GM21825 (cell line): ENCODE measurements around the gene RHOU.

Experiments used
- ATAC-seq: cut with Tn5 transposase; IDR thresholded peaks from one replicate; pipeline ENCODE4 v1.9.1; 2021; ENCODE audit warnings: mild to moderate bottlenecking, moderate library complexity; ENCODE audit not compliant: unreplicated experiment

Gene RHOU

GRCh38 chr1:228736844-228737445 lies 1.7 kb downstream of the RHOU start:
- no peak for ATAC-seq

DNA sequence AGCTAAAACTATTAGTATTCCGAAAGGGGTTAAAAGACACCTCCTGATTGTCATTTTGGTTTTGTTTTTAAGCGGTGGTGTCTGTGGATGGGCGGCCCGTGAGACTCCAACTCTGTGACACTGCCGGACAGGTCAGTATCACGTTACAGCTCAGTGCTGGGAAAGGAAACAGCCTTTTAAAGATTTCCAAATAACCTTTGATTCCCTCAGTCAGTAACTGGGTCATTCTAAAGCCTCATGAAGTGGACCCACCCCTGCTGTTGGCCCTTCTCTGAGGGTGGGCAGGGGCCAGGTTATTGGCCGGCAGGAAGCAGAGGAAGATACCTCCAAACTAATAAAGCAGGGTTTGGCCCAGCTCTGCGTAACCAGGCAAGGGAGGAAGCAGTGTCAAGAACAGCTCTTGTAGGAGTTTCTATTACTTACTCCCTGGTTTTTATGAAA lies 2.3 kb downstream of the RHOU start:
- no peak for ATAC-seq

DNA sequence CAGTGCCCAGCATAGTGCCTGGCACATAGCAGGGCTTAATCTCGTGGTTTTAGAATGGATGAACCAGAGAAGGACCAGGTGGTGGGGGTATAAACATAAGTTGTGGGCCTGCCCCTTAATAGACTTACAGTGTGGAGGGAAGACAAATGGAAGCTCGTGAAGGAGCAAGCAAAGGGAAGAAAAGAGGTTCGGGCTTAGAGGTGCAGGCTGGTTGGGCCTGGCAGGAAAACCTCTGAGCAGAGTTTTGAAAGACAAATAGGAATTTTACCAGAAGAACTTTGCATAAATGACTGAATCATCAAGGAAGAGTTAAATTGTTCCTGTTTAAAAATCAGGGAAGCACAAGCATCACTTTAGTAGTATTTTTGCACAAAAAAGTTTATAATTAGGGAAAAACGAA lies 4.5 kb downstream of the RHOU start:
- no peak for ATAC-seq

DNA sequence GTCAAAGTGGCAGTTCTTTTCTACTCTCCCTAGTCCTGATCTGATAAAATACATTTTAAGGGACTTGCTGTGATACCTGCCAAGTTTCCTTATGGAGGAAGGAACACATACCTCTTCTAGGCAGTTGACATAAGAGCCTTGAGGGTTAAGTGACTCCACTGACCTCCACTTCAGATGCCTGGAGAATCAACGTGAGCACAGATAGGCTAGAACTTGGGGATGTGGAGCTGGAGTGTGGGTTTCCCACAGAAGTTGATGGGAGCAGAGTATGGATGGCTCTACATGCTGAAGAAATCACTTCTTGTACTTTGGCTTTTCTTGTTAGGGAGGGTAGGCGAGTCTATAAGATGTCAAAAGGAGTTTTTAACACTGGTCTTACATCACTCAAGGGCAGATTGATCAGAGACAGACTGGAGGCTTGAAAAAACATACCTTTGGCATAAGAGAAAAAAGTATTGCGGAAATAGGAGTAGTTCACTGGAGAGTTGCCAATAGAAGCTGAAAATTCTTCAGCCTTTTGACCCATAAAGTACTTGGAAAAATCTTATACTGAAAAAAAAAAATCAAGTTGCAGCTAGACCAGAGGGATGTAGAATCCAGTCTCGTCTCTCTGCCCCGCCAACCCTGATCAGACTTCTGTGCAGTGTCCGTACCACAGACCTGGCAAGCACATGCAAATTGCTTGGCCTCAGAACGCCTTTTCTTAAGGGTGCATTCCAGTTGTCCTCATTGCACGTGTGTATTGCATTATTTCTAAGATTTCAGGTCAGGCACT lies 5.5 kb downstream of the RHOU start:
- ATAC-seq = no peak

DNA sequence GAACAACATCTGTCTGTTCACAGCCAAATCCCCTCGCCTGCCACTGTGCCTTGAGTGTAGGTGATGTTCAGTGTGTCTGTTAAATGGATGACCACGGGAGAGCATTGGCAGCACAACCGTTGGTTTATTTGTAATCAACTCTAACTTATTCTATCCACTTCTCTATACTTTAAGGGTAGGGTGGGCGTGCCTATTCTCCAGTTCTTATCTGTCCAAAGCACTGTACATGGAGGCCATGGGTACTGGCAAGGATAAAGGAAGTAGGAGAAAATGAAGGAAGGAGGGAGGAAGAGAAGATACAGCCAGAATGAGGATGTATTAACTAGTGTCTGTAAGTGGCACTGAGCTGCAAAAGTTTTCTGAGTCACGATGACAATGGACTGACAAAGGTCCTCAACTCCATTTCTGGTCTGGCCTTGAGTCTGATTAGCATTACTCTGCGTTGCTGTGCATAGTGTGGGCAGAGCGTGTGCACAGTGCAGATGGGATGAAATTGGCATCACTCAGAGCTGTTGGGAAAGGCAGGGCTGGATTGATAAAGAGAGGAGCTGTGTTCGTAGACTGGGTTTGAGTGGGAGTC lies 7.1 kb downstream of the RHOU start:
- no peak for ATAC-seq

- ATAC-seq = no peak
Observed at GRCh38 chr1:228743405-228743804, 8.1 kb downstream of the RHOU start.

DNA sequence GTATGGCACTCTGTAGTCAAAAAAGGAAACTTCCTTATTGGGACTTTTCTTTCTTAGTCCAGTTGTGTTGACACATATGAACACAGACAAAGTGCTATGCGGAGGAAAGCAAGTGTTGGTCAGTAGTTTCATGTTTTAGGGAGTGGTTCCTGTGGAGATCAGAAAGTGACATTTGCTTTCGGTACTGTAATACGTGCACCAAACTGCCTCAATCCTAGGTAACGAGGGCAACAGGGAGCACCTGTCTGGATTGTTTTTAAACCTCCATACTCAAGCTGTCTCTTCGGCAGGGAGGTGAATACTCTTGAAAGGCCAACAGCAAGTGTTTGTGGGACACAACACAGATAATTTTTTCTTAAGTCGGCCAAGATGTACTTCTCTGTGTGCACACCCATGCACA lies 9.1 kb downstream of the RHOU start:
- no peak for ATAC-seq

DNA sequence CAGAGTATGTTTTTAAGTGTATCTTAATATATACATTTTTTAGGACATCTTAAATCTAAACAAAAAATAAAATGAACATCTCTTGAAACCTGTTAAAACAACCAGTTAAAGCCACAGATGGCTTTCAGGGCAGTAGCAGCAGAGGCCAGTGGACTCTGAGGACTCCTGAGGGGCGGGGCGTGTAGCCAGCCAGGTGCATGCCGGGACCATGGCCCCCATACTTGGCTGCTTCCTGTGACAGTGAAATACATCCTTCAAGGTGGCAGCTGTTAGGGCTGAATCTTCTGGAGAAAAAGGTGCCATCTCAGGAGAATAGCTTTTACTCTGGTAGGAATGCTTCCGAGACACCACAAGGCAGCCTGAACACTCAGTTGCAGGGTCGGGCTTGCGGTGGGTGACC lies 9.6 kb downstream of the RHOU start:
- ATAC-seq = no peak

DNA sequence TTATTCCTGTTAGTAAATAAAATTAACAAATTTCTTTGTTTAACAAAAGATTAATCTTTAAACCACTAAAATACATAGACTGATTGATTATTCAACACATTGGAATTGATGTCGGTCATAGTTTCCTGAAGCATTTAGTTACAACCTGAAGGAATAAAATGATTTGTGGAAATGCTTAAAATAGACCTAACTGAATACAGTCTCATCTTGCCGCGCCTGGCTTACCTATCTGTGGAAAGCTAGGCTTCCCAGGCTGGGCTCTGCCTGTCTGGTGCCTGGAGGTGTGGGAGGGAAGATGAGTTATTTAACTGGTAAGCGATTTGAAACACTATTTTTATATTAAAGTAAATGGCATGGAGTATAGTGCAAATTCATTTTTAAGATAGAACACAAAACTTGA lies 10.2 kb downstream of the RHOU start:
- no peak for ATAC-seq

DNA sequence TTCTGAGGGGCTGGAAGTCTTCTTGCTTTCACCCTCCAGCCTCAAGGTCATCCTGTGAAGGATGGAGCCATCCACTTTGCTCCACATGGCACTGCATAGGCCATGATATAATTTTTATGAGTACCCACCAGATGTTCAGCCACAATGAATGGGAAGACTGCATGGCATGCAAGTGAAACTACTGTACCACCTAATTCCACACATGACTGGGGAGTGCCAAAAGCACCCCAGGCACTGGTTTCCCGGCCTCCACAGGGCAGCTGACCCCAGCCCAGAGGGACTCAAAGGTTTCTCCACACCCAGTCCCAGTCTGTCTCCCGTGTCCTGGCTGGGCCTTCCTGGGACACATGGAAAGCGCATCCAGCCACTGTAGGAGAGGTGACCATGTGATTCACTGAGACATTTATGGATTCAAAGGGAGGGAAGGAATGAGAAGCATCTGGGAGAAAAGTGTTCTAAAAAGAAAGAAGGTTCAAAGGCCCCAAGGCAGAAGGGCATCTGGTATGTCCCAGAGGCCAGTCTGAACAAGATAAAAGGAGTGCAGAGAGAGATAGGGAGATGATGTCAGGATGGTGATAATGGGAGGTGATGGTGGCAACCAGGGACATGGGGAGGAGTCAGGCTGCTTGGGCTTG lies 12.1 kb downstream of the RHOU start:
- ATAC-seq = no peak

- ATAC-seq = no peak
Observed at GRCh38 chr1:228748029-228748428, 12.8 kb downstream of the RHOU start.

DNA sequence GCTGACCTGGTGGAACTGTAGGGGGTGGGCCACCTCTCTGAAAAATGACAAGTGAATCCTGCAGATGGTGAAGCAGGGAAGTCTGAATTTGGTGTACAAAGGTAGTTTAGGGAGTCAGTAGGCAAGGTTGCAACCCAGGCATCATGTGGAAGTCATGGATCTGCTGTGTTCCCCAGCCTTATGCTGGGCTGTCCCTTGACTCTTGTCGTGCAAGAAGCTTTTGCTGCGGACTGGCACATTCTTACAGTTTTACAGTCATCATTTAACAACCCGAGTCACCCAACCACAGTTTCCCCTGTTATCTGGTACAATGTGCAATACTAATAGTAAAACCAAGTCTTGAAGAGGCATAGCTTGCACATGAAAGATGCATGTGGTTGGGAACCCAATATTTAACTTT lies 13.2 kb downstream of the RHOU start:
- ATAC-seq = no peak

GRCh38 chr1:228749765-228750164 lies 14.5 kb downstream of the RHOU start:
- no peak for ATAC-seq

- no peak for ATAC-seq
Observed at GRCh38 chr1:228750915-228751314, 15.6 kb downstream of the RHOU start.

- no peak for ATAC-seq
Observed at GRCh38 chr1:228751360-228752098, 16.2 kb downstream of the RHOU start.

- ATAC-seq = no peak
Observed at GRCh38 chr1:228752258-228752657, 17.0 kb downstream of the RHOU start.

DNA sequence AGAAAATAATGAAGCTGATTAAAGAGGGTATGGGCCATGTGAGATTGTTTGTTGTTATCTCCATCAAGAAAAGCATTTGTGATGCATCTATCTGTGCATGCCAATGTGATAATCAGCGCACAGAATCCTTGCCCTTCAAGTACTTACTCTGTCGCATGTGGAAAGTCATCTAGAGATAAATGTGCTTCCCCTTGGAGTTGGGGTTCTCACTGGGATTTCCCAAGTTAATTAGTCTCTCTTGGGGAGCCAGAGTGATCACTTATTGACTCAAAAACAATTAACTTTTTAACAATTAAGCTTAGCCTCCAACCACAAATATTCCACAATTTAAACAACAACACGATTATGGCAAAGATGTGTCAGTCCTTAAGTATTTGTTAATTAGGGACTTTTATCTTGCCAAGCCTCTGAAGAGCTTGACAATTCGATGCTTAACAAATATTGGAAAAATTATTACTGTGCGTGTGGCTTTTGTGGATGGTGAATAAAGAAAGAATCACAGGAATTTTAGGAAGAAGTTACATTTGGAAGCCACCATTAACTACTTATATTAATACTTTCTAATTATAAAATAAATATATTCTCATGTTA lies 17.5 kb downstream of the RHOU start:
- no peak for ATAC-seq

- ATAC-seq = no peak
Observed at GRCh38 chr1:228753287-228753686, 18.0 kb downstream of the RHOU start.

- ATAC-seq = no peak
Observed at GRCh38 chr1:228753786-228754360, 18.6 kb downstream of the RHOU start.

- no peak for ATAC-seq
Observed at GRCh38 chr1:228754646-228755268, 19.5 kb downstream of the RHOU start.
